Gastroesophageal sphincter (tissue), 3 donors: ENCODE results near the gene RGS16.

ENCODE experiments used
- POLR2AphosphoS5 ChIP-seq: sonication (generic); formaldehyde crosslinking; IDR thresholded peaks from one replicate; pipeline ENCODE4 v1.6.1; 2017; ENCODE audit warnings: antibody characterized with exemption
- TF ChIP-seq, protein P1 (sequence below), 4 experiments: fragments of 200-600 bp in 2 of 4; fragments of 450-650 bp in 2 of 4; sonication (generic) in 1 of 4; IDR thresholded peaks; one replicate each; pipeline ENCODE4 v1.5.1; 2017 to 2019; ENCODE audit warnings: antibody characterized with exemption in 4 of 4, mild to moderate bottlenecking in 2 of 4, moderate library complexity in 2 of 4

DNA sequence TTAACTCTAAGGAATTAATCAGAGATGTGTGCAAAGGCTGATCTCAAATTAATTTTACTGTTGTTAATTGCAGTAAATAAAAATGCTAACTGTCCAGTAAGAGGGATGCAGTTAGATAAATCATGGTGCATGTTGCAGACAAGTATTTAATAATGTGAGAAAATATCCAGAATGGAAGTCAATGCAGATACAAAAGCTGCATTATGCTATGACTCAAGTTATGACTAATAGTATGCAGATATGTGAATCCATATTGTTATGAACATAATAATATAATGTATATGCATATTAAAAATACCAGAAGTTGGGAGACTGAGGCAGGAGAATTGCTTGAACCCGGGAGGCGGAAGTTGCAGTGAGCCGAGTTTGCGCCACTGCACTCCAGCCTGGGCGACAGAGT is 36.6 kb downstream of the RGS16 start:
- no peak for TF ChIP-seq POLR2AphosphoS5
- TF ChIP-seq, protein P1, sequence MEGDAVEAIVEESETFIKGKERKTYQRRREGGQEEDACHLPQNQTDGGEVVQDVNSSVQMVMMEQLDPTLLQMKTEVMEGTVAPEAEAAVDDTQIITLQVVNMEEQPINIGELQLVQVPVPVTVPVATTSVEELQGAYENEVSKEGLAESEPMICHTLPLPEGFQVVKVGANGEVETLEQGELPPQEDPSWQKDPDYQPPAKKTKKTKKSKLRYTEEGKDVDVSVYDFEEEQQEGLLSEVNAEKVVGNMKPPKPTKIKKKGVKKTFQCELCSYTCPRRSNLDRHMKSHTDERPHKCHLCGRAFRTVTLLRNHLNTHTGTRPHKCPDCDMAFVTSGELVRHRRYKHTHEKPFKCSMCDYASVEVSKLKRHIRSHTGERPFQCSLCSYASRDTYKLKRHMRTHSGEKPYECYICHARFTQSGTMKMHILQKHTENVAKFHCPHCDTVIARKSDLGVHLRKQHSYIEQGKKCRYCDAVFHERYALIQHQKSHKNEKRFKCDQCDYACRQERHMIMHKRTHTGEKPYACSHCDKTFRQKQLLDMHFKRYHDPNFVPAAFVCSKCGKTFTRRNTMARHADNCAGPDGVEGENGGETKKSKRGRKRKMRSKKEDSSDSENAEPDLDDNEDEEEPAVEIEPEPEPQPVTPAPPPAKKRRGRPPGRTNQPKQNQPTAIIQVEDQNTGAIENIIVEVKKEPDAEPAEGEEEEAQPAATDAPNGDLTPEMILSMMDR (IDR thresholded peaks at IDR 0.05) = no peak
